Hippocampal formation (tissue), 2 donors: ENCODE data around the gene FAM53C.
A peak's percentile ranks its signal among the peaks of the same experiment; 100 is the strongest.

Source experiments
- DNase-seq, 2 donors: peaks; one replicate each; lab custom pipeline; 2025; lab: John Stamatoyannopoulos, UW

FAM53C gene

GRCh38 chr5:138391859-138392386 is 53.9 kb downstream of the FAM53C start:
- peak; percentile 41 to 66 for DNase-seq
